ENCODE results near the gene C1RL. TPM values are rescaled to one million over a fixed set of nuclear protein-coding genes. Genes with fewer than 3 reads are reported as not detected.
A peak's percentile ranks its signal among the peaks of the same experiment; 100 is the strongest.

The C1RL gene
- total RNA-seq, 4 donors from 2014 or later: 38.1 to 42.3 (median 40.4) TPM

GRCh38 chr12:7128681-7129286 lies 19.8 kb upstream of the C1RL start, which contains the start of gene RBP5:
Gene RBP5 (minus strand): TSS chr12:7128889. CDS start chr12:7128775, 114 bp downstream.
- WGBS, 2 donors: 53 to 62% methylated on average over 7 of the region's 7 CpGs
- no peak for DNase-seq (ENCODE audit: low spot score in 2 of 2)
- H3K4me3 ChIP-seq (ENCODE audit: low read depth, poor library complexity, severe bottlenecking): peak within 1 kb of the TSS; percentile 35
- intact Hi-C loops (cut with DNase I; ENCODE audit: low total_unique reads): no loop called here
- no peak for TF ChIP-seq CTCF (IDR thresholded peaks at IDR 0.05)
- TF ChIP-seq POLR2A (IDR thresholded peaks at IDR 0.05): no peak

GRCh38 chr12:7127916-7128626 lies 19.1 kb upstream of the C1RL start:
- no peak for TF ChIP-seq CTCF (IDR thresholded peaks at IDR 0.05)
- TF ChIP-seq POLR2A (IDR thresholded peaks at IDR 0.05): no peak
- intact Hi-C loops (cut with DNase I; ENCODE audit: low total_unique reads): no loop called here
- no peak for DNase-seq (ENCODE audit: low spot score in 2 of 2)
- WGBS, 2 donors: 84 to 90% methylated on average over 17 of the region's 17 CpGs
- H3K4me3 ChIP-seq (ENCODE audit: low read depth, poor library complexity, severe bottlenecking): no peak overlapping the region

- intact Hi-C loops (cut with DNase I; ENCODE audit: low total_unique reads): no loop called here
- 87 to 95% methylated on average over 4 of the region's 4 CpGs for WGBS, 2 donors
- no peak for TF ChIP-seq CTCF (IDR thresholded peaks at IDR 0.05)
- TF ChIP-seq POLR2A (IDR thresholded peaks at IDR 0.05): no peak
- no peak for DNase-seq (ENCODE audit: low spot score in 2 of 2)
- no peak overlapping the region for H3K4me3 ChIP-seq (ENCODE audit: low read depth, poor library complexity, severe bottlenecking)
Measured at GRCh38 chr12:7125632-7126227, 16.7 kb upstream of the C1RL start.

- no peak overlapping the region for H3K4me3 ChIP-seq (ENCODE audit: low read depth, poor library complexity, severe bottlenecking)
- no peak for DNase-seq (ENCODE audit: low spot score in 2 of 2)
- WGBS, 2 donors: 63 to 69% methylated on average over 11 of the region's 11 CpGs
- no peak for TF ChIP-seq CTCF (IDR thresholded peaks at IDR 0.05)
- TF ChIP-seq POLR2A (IDR thresholded peaks at IDR 0.05): no peak
- intact Hi-C loops (cut with DNase I; ENCODE audit: low total_unique reads): no loop called here
Measured at GRCh38 chr12:7123806-7124522, 14.9 kb upstream of the C1RL start.

GRCh38 chr12:7122811-7123769 lies 14.1 kb upstream of the C1RL start:
- H3K4me3 ChIP-seq (ENCODE audit: low read depth, poor library complexity, severe bottlenecking): no peak overlapping the region
- TF ChIP-seq POLR2A (IDR thresholded peaks at IDR 0.05) (no peak), CTCF (IDR thresholded peaks at IDR 0.05) (no peak)
- 70 to 76% methylated on average over 7 of the region's 7 CpGs for whole genome bisulfite sequencing, 2 donors
- no peak for DNase-seq (ENCODE audit: low spot score in 2 of 2)
- intact Hi-C loops (cut with DNase I; ENCODE audit: low total_unique reads): no loop called here
